HepG2 (cell line): ENCODE data around the gene DSPP. TPM values are rescaled to one million over a fixed set of nuclear protein-coding genes. Genes with fewer than 3 reads are reported as not detected.

Source experiments
- ATAC-seq: fragments of 200-7000 bp; cut with Tn5 transposase; 3 replicates; pipeline ENCODE4 v1.9.1; 2020; ENCODE audit warnings: mild to moderate bottlenecking, moderate library complexity
- BruUV-seq: library from RNA; stranded (reverse); fragments of 400-500 nt; replicated peaks from 2 replicates; lab custom pipeline; 2021; lab: Mats Ljungman, UMichigan
- CTCF ChIA-PET: fragments of 300-600 bp; formaldehyde crosslinking; extraction: SDS; loops from one replicate; lab custom pipeline; 2021; ENCODE audit warnings: low total read pairs, inconsistent platforms, low intra/inter-chr PET ratio; lab: Yijun Ruan, JAX
- POLR2A ChIA-PET: fragments of 350-600 bp; sonication (Branson Sonifier 250); formaldehyde crosslinking; loops from one replicate; lab custom pipeline; 2020; ENCODE audit warnings: antibody characterized with exemption, inconsistent platforms; lab: Yijun Ruan, JAX
- DNase-seq: peaks from one replicate; pipeline ENCODE4 v3.0.0-alpha.2; 2015; ENCODE audit warnings: low spot score
- FAIRE-seq: peaks from 3 replicates; lab custom pipeline; 2011; peaks lifted over from hg19 to GRCh38; lab: Jason Lieb, UNC
- H2AFZ ChIP-seq: one replicate; pipeline ENCODE4 v1.6.1; 2011; ENCODE audit warnings: low read length, inconsistent platforms
- H3K27ac ChIP-seq: fragments of 300-600 bp; 3 replicates; pipeline ENCODE4 v1.8.0; 2011; ENCODE audit warnings: mixed run types, mild to moderate bottlenecking, mixed read lengths, low read length, inconsistent platforms; ENCODE audit not compliant: insufficient read depth; ENCODE audit errors: extremely low read length
- H3K27me3 ChIP-seq, 2 experiments: fragments of 200-600 bp in 1 of 2; 2 replicates in 1 of 2; 3 replicates in 1 of 2; pipeline versions ENCODE4 v1.6.0 to v1.8.0; 2011; ENCODE audit warnings: low read length in 2 of 2, mild to moderate bottlenecking in 2 of 2, moderate library complexity in 2 of 2, inconsistent platforms in 1 of 2; ENCODE audit not compliant: insufficient read depth in 2 of 2, control insufficient read depth in 1 of 2
- H3K36me3 ChIP-seq, 2 experiments: fragments of 200-600 bp in 1 of 2; replicated peaks in 1 of 2; 2 replicates in 1 of 2; 3 replicates in 1 of 2; pipeline versions ENCODE4 v1.5.1 to v1.8.0; 2011; ENCODE audit warnings: low read length in 2 of 2, inconsistent platforms in 1 of 2; ENCODE audit not compliant: insufficient read depth in 2 of 2, control insufficient read depth in 1 of 2
- H3K4me1 ChIP-seq: 2 replicates; pipeline ENCODE4 v1.5.1; 2012; ENCODE audit warnings: low read length, inconsistent platforms; ENCODE audit not compliant: insufficient read depth
- H3K4me2 ChIP-seq: 2 replicates; pipeline ENCODE4 v1.6.0; 2011; ENCODE audit warnings: low read depth, low read length, inconsistent platforms
- H3K4me3 ChIP-seq, 3 experiments: fragments of 200-600 bp in 1 of 3; sonication (generic), shearing (Covaris generic) in 1 of 3; replicated peaks in 1 of 3; 2 replicates each; pipeline ENCODE4 v1.5.1; 2011 to 2016; ENCODE audit warnings: low read length in 3 of 3, inconsistent platforms in 2 of 3, low read depth in 2 of 3, mild to moderate bottlenecking in 2 of 3, control low read depth in 1 of 3, mixed read lengths in 1 of 3; ENCODE audit not compliant: insufficient read depth in 1 of 3
- H3K79me2 ChIP-seq: one replicate; pipeline ENCODE4 v1.6.1; 2011; ENCODE audit warnings: low read length, inconsistent platforms; ENCODE audit not compliant: insufficient read depth
- H3K9ac ChIP-seq: 2 replicates; pipeline ENCODE4 v1.6.0; 2011; ENCODE audit warnings: mild to moderate bottlenecking, low read depth, low read length, inconsistent platforms; ENCODE audit not compliant: insufficient read depth
- H3K9me3 ChIP-seq: 2 replicates; pipeline ENCODE4 v1.5.1; 2012; ENCODE audit warnings: mild to moderate bottlenecking, low read length
- H4K20me1 ChIP-seq: 2 replicates; pipeline ENCODE4 v1.6.0; 2011; ENCODE audit warnings: inconsistent platforms, mild to moderate bottlenecking, low read length, moderate library complexity; ENCODE audit not compliant: insufficient read depth
- EZH2 ChIP-seq: conservative IDR thresholded peaks from 2 replicates; pipeline ENCODE4 v1.6.1; 2012; ENCODE audit warnings: mild to moderate bottlenecking, low read depth, low read length, moderate library complexity
- GFI1 ChIP-seq: sonication (generic); formaldehyde crosslinking; IDR thresholded peaks from 2 replicates; pipeline ENCODE4 v1.5.0; 2020; ENCODE audit warnings: missing genetic modification reagents, mild to moderate bottlenecking, borderline replicate concordance
- SRY ChIP-seq: sonication (generic); formaldehyde crosslinking; IDR thresholded peaks from 2 replicates; pipeline ENCODE4 v1.8.0; 2022; ENCODE audit warnings: mild to moderate bottlenecking, missing genetic modification reagents
- ZEB1 ChIP-seq: IDR thresholded peaks from 2 replicates; pipeline ENCODE4 v1.6.1; 2012; ENCODE audit warnings: mild to moderate bottlenecking, low read depth, inconsistent platforms; ENCODE audit not compliant: insufficient replicate concordance
- ZNF264 ChIP-seq: sonication (generic); formaldehyde crosslinking; IDR thresholded peaks from 2 replicates; pipeline ENCODE4 v1.4.0; 2020; ENCODE audit warnings: missing genetic modification reagents
- ZNF33B ChIP-seq: sonication (generic); formaldehyde crosslinking; IDR thresholded peaks from 2 replicates; pipeline ENCODE4 v1.5.1; 2020; ENCODE audit warnings: mild to moderate bottlenecking, missing genetic modification reagents
- ZNF788 ChIP-seq: sonication (generic); formaldehyde crosslinking; IDR thresholded peaks from 2 replicates; pipeline ENCODE4 v1.5.0; 2020; ENCODE audit warnings: mild to moderate bottlenecking, missing genetic modification reagents, borderline replicate concordance
- WGBS: methylation state at CpG from one replicate; pipeline ENCODE4 v1.1.6; 2017; ENCODE audit warnings: low lambda C conversion rate; 5-methylcytosine and 5-hydroxymethylcytosine counted together
- in situ Hi-C: cut with HindIII; loops from 2 replicates; pipeline ENCODE4 v1.10.0; 2017; ENCODE audit warnings: low pct_unique_long_range_greater_than_20kb; ENCODE audit not compliant: extremely low pct_ligation_motif_present
- intact Hi-C: fragments of 100-400 bp; cut with micrococcal nuclease; formaldehyde crosslinking; loops from one replicate; pipeline ENCODE4 v1.10.0; 2022; ENCODE audit not compliant: unreplicated experiment
- polyA plus RNA-seq, 8 experiments: library from polyadenylated mRNA; depleted of rRNA in 3 of 8; stranded (reverse) in 7 of 8; unstranded in 1 of 8; fragments of >200 nt; fragmentation: Illumina TruSeq in 4 of 8; extraction: Trizol in 4 of 8; gene quantifications; 2 replicates each; pipeline versions ENCODE4 v1.2.1 to v1.2.3, GENCODE V29; 2011 to 2016; ENCODE audit warnings: low read depth in 4 of 8, missing spikeins in 1 of 8, mixed read lengths in 1 of 8; ENCODE audit not compliant: insufficient read depth in 1 of 8
- total RNA-seq, 5 experiments: library from RNA; depleted of rRNA; stranded (reverse); fragments of >200 nt; fragmentation: Illumina TruSeq; extraction: Trizol; gene quantifications; 2 replicates each; pipeline ENCODE4 v1.2.3, GENCODE V29; 2016; ENCODE audit warnings: low read depth in 1 of 5
- TF ChIP-seq, protein P1 (sequence below), 2 experiments: sonication (generic) in 1 of 2; formaldehyde crosslinking in 1 of 2; IDR thresholded peaks; 2 replicates each; pipeline versions ENCODE4 v1.5.1 to v1.6.1; 2011 to 2020; ENCODE audit warnings: borderline replicate concordance in 1 of 2, low read depth in 1 of 2, low read length in 1 of 2, mild to moderate bottlenecking in 1 of 2, missing genetic modification reagents in 1 of 2, moderate library complexity in 1 of 2
- TF ChIP-seq, protein P2 (sequence below): sonication (generic); formaldehyde crosslinking; IDR thresholded peaks from 2 replicates; pipeline ENCODE4 v1.5.0; 2020; ENCODE audit warnings: mild to moderate bottlenecking, missing genetic modification reagents
- TF ChIP-seq, protein P3 (sequence below): sonication (generic); formaldehyde crosslinking; IDR thresholded peaks from 2 replicates; pipeline ENCODE4 v1.4.0; 2020; ENCODE audit warnings: missing genetic modification reagents, borderline replicate concordance
- TF ChIP-seq, protein P4 (sequence below): sonication (generic); formaldehyde crosslinking; IDR thresholded peaks from 2 replicates; pipeline ENCODE4 v1.5.0; 2020; ENCODE audit warnings: missing genetic modification reagents, mild to moderate bottlenecking, borderline replicate concordance

DSPP gene
- total and polyA plus RNA-seq, 2 of the 13 experiments (the other 11 are each of a cell fraction or from before 2014, with no cell fraction given), result not detected

DNA sequence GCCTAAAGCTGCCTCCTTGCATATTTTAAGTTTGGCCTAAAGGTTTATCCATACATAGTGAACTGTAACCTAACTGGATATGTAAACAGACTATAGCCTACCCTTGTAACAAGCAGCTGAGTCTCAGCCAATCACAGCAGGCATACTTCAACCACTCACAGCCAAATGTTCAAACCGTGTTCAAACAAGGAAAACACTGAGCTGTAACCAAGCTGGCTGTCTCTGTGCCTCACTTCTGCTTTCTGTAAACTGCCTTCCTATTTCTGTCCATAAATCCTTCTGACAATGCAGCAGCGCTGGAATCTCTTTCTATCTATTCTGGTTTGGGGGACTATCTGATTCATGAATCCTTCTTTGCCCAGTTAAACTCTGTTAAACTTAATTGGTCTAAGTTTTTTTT, 16.4 kb downstream of the DSPP start:
- no peaks in the 10 kb centered on the region for H3K27me3 ChIP-seq
- TF ChIP-seq EZH2, result no peak
- no peak for TF ChIP-seq ZNF264
- no peak for TF ChIP-seq ZNF788 (CRISPR knock-in tag)
- TF ChIP-seq ZEB1, result no peak
- no peak for TF ChIP-seq ZNF33B
- TF ChIP-seq, all 625 proteins: peak for 0
- BruUV-seq, result no TSS peak
- Histone ChIP-seq H3K27ac (no peak overlapping the region), H3K36me3 (no peaks in the 10 kb centered on the region), H3K79me2 (no peaks in the 10 kb centered on the region), H3K9ac (no peak overlapping the region), H3K4me2 (no peak overlapping the region), H3K9me3 (no peaks in the 10 kb centered on the region), H3K4me3 (no peak overlapping the region), H4K20me1 (no peaks in the 10 kb centered on the region), H3K4me1 (no peaks in the 10 kb centered on the region), H2AFZ (no peak overlapping the region)
- intact Hi-C loops (no loop called here), in situ Hi-C loops (no loop called here)
- no peak for FAIRE-seq
- ChIA-PET POLR2A (no interaction called here), CTCF (no interaction called here)
- no peak for DNase-seq
- 25% methylated on average over 2 of the region's 2 CpGs for WGBS
- no peak for ATAC-seq

DNA sequence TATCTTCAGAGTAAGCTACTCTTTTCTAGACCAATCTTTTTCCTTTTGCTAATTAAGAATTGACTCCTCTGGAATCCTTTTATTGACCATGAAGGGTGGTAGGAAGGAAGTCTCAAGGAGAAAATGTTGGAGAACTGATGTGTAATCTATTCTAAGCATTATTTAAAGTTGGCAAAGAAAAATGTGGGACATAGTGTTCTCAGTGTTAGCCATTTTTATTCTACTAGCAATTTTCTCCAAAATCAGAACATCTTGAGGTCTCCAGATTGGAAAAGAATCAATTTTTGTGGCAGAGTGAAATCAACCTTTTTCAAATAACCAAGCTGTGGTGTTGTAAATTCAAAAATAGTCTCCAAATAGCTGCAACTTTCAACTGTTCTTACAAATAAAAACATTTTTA, 23.3 kb downstream of the DSPP start:
- Histone ChIP-seq H3K4me2 (no peak overlapping the region), H3K4me1 (no peaks in the 10 kb centered on the region), H3K9me3 (no peaks in the 10 kb centered on the region), H3K36me3 (no peaks in the 10 kb centered on the region), H2AFZ (no peak overlapping the region), H3K4me3 (no peak overlapping the region), H4K20me1 (no peaks in the 10 kb centered on the region), H3K27ac (no peak overlapping the region), H3K9ac (no peak overlapping the region), H3K27me3 (no peaks in the 10 kb centered on the region), H3K79me2 (no peaks in the 10 kb centered on the region)
- FAIRE-seq (no peak), ATAC-seq (no peak), DNase-seq (no peak)
- intact Hi-C loops, result no loop called here
- in situ Hi-C loops, result no loop called here
- CTCF ChIA-PET, result no interaction called here
- POLR2A ChIA-PET, result no interaction called here
- BruUV-seq, result no TSS peak
- TF ChIP-seq SRY (CRISPR knock-in tag), result no peak
- TF ChIP-seq, protein P1, sequence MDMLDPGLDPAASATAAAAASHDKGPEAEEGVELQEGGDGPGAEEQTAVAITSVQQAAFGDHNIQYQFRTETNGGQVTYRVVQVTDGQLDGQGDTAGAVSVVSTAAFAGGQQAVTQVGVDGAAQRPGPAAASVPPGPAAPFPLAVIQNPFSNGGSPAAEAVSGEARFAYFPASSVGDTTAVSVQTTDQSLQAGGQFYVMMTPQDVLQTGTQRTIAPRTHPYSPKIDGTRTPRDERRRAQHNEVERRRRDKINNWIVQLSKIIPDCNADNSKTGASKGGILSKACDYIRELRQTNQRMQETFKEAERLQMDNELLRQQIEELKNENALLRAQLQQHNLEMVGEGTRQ (IDR thresholded peaks at IDR 0.05; ENCODE audit: low read depth, low read length), result no peak
- TF ChIP-seq, protein P1 (CRISPR knock-in tag; IDR thresholded peaks at IDR 0.05; ENCODE audit: borderline replicate concordance), result no peak
- TF ChIP-seq, protein P2, sequence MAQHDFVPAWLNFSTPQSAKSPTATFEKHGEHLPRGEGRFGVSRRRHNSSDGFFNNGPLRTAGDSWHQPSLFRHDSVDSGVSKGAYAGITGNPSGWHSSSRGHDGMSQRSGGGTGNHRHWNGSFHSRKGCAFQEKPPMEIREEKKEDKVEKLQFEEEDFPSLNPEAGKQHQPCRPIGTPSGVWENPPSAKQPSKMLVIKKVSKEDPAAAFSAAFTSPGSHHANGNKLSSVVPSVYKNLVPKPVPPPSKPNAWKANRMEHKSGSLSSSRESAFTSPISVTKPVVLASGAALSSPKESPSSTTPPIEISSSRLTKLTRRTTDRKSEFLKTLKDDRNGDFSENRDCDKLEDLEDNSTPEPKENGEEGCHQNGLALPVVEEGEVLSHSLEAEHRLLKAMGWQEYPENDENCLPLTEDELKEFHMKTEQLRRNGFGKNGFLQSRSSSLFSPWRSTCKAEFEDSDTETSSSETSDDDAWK, result no peak
- TF ChIP-seq, protein P3, sequence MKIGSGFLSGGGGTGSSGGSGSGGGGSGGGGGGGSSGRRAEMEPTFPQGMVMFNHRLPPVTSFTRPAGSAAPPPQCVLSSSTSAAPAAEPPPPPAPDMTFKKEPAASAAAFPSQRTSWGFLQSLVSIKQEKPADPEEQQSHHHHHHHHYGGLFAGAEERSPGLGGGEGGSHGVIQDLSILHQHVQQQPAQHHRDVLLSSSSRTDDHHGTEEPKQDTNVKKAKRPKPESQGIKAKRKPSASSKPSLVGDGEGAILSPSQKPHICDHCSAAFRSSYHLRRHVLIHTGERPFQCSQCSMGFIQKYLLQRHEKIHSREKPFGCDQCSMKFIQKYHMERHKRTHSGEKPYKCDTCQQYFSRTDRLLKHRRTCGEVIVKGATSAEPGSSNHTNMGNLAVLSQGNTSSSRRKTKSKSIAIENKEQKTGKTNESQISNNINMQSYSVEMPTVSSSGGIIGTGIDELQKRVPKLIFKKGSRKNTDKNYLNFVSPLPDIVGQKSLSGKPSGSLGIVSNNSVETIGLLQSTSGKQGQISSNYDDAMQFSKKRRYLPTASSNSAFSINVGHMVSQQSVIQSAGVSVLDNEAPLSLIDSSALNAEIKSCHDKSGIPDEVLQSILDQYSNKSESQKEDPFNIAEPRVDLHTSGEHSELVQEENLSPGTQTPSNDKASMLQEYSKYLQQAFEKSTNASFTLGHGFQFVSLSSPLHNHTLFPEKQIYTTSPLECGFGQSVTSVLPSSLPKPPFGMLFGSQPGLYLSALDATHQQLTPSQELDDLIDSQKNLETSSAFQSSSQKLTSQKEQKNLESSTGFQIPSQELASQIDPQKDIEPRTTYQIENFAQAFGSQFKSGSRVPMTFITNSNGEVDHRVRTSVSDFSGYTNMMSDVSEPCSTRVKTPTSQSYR (CRISPR knock-in tag), result no peak
- TF ChIP-seq GFI1, result no peak
- TF ChIP-seq, protein P4, sequence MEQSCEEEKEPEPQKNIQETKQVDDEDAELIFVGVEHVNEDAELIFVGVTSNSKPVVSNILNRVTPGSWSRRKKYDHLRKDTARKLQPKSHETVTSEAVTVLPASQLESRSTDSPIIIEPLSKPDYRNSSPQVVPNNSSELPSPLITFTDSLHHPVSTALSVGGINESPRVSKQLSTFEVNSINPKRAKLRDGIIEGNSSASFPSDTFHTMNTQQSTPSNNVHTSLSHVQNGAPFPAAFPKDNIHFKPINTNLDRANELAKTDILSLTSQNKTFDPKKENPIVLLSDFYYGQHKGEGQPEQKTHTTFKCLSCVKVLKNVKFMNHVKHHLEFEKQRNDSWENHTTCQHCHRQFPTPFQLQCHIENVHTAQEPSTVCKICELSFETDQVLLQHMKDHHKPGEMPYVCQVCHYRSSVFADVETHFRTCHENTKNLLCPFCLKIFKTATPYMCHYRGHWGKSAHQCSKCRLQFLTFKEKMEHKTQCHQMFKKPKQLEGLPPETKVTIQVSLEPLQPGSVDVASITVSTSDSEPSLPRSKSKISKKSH (CRISPR knock-in tag), result no peak
